Measurements from ENCODE around the gene WDR88. TPM values are rescaled to one million over a fixed set of nuclear protein-coding genes. Genes with fewer than 3 reads are reported as not detected.
"Not testable (repeated sequence)": the region's sequence is repeated elsewhere in the genome, so short reads cannot be mapped to it uniquely, and the experiment has no call there.

The WDR88 gene
- total RNA-seq, 1 donor from 2014 or later = not detected

DNA sequence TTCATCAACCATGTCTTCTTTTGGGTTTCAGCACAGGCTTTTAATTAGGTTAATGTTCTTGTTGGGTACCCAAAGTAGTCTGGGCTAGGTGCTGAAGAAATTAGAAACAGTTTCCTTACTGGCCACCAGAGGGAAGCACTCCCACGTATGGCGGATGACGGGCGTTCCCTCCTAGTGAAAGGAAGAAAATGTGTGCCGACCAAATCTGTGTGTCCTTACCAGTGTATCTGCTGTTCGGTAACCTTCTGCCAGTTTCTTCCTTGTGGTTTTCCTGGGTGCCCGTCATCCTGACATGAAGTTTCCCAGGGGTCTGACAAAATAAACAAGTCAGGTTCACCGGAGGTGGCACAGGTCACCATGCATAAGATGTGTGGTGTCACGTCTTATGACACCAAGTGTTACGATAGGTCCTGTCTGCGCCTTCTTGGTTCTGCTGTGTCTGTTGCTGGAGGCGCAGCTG, 6.0 kb upstream of the WDR88 start:
- Histone ChIP-seq H3K27me3 (ENCODE audit: control insufficient read depth in 3 of 3, insufficient read depth in 3 of 3, low read length in 3 of 3) (no peaks in the 10 kb centered on the region), H3K27ac (ENCODE audit: low read depth, low read length) (no peak overlapping the region), H3K9ac (ENCODE audit: low read depth in 1 of 3, low read length in 3 of 3) (no peak overlapping the region), H3K9me3 (ENCODE audit: control insufficient read depth in 3 of 3, low read length in 3 of 3) (no peaks in the 10 kb centered on the region), H3K36me3 (ENCODE audit: control insufficient read depth in 3 of 3, insufficient read depth in 3 of 3, low read length in 3 of 3) (peaks cover 20 to 33% (median 23%) of the 10 kb centered on the region in 3 donors), H3K4me1 (ENCODE audit: control insufficient read depth in 3 of 3, insufficient read depth in 3 of 3, low read length in 3 of 3) (peaks cover 0 to 3% (median 2%) of the 10 kb centered on the region in 3 donors), H3K4me3 (ENCODE audit: low read length in 3 of 3) (no peak overlapping the region)

GRCh38 chr19:33126712-33127111, 5.2 kb upstream of the WDR88 start:
- H3K27ac ChIP-seq (ENCODE audit: low read depth, low read length); H3K4me1 ChIP-seq (ENCODE audit: control insufficient read depth in 3 of 3, insufficient read depth in 3 of 3, low read length in 3 of 3); H3K27me3 ChIP-seq (ENCODE audit: control insufficient read depth in 3 of 3, insufficient read depth in 3 of 3, low read length in 3 of 3); H3K9me3 ChIP-seq (ENCODE audit: control insufficient read depth in 3 of 3, low read length in 3 of 3); H3K4me3 ChIP-seq (ENCODE audit: low read length in 3 of 3); H3K9ac ChIP-seq (ENCODE audit: low read depth in 1 of 3, low read length in 3 of 3): not testable (repeated sequence)
- H3K36me3 ChIP-seq (ENCODE audit: control insufficient read depth in 3 of 3, insufficient read depth in 3 of 3, low read length in 3 of 3) = peaks cover 20 to 33% (median 23%) of the 10 kb centered on the region in 3 donors

DNA sequence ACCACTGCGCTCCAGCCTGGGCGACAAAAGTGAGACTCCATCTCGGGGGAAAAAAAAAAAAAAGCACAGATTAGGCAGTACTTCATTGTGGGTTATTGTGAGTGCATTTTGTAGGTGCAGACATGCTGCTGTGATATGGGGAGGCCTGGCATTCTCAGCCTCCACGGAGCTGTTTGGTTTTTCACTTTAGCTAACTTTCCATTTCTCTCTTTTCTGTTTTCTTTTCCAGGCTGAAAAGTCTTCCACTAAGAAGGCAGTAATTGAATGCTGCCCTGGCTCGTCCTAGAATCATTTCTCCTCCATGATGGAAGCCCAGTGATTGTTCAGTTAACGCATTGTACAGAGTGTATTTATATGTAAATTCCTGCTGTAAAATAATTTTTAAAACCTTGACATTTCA, 2.0 kb upstream of the WDR88 start:
- Histone ChIP-seq H3K27me3 (ENCODE audit: control insufficient read depth in 3 of 3, insufficient read depth in 3 of 3, low read length in 3 of 3) (peaks cover 3 to 10% (median 5%) of the 10 kb centered on the region in 3 donors), H3K27ac (ENCODE audit: low read depth, low read length) (no peak overlapping the region), H3K36me3 (ENCODE audit: control insufficient read depth in 3 of 3, insufficient read depth in 3 of 3, low read length in 3 of 3) (peaks cover 19 to 29% (median 19%) of the 10 kb centered on the region in 3 donors), H3K4me3 (ENCODE audit: low read length in 3 of 3) (no peak overlapping the region), H3K9ac (ENCODE audit: low read depth in 1 of 3, low read length in 3 of 3) (no peak overlapping the region), H3K4me1 (ENCODE audit: control insufficient read depth in 3 of 3, insufficient read depth in 3 of 3, low read length in 3 of 3) (peaks cover 0 to 3% (median 2%) of the 10 kb centered on the region in 3 donors), H3K9me3 (ENCODE audit: control insufficient read depth in 3 of 3, low read length in 3 of 3) (no peaks in the 10 kb centered on the region)

DNA sequence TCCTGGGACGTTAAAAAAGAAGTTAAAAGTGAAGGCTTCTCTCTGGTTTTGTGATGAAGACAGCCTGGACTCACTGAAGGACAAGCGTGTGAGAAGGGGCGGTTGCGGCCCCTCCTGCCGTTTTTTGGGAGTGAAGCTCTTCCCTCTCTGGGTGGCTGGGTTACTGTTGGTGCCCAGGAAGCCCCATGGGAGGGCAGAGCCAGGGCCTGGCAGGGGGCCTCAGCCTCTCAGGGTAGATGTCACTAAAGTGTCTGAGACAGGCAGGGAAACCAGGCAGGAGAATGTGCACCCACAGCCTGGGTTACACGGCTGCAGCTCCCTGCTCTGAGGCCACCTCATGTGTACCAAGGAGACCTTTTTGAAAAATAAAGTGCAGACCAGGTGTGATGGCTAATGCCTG, 1.5 kb upstream of the WDR88 start:
- H3K27me3 ChIP-seq (ENCODE audit: control insufficient read depth in 3 of 3, insufficient read depth in 3 of 3, low read length in 3 of 3) = peaks cover 8 to 14% (median 10%) of the 10 kb centered on the region in 3 donors
- no peak overlapping the region for H3K4me3 ChIP-seq (ENCODE audit: low read length in 3 of 3)
- H3K4me1 ChIP-seq (ENCODE audit: control insufficient read depth in 3 of 3, insufficient read depth in 3 of 3, low read length in 3 of 3) = peaks cover 0 to 3% (median 2%) of the 10 kb centered on the region in 3 donors
- no peak overlapping the region for H3K27ac ChIP-seq (ENCODE audit: low read depth, low read length)
- no peaks in the 10 kb centered on the region for H3K9me3 ChIP-seq (ENCODE audit: control insufficient read depth in 3 of 3, low read length in 3 of 3)
- peaks cover 17 to 25% (median 17%) of the 10 kb centered on the region in 3 donors for H3K36me3 ChIP-seq (ENCODE audit: control insufficient read depth in 3 of 3, insufficient read depth in 3 of 3, low read length in 3 of 3)
- no peak overlapping the region for H3K9ac ChIP-seq (ENCODE audit: low read depth in 1 of 3, low read length in 3 of 3)

DNA sequence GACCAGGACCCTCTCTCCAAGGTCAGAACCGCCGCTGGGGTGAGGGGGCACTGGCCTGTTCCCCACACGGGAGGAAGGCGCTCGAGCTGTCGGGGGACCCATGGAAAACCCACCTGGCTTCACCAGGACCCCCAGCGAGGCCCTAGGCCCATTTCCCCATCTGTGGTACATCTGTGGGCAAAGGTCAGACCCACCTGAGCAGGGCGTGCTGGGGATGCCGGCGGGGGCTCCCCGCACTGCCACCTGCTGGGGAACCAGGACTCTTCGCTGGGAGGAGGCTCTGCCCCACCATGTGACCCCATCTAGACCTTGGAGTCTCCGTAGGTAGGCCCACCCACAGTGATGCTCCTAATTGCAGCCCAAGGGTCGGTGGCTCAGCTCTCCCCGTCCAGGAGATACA, 511 bp downstream of the WDR88 start:
- Histone ChIP-seq H3K27me3 (ENCODE audit: control insufficient read depth in 3 of 3, insufficient read depth in 3 of 3, low read length in 3 of 3) (peaks cover 10 to 14% (median 12%) of the 10 kb centered on the region in 3 donors), H3K4me1 (ENCODE audit: control insufficient read depth in 3 of 3, insufficient read depth in 3 of 3, low read length in 3 of 3) (no peaks in the 10 kb centered on the region), H3K4me3 (ENCODE audit: low read length in 3 of 3) (no peak overlapping the region), H3K27ac (ENCODE audit: low read depth, low read length) (no peak overlapping the region), H3K36me3 (ENCODE audit: control insufficient read depth in 3 of 3, insufficient read depth in 3 of 3, low read length in 3 of 3) (peaks cover 10 to 16% (median 14%) of the 10 kb centered on the region in 3 donors), H3K9me3 (ENCODE audit: control insufficient read depth in 3 of 3, low read length in 3 of 3) (no peaks in the 10 kb centered on the region), H3K9ac (ENCODE audit: low read depth in 1 of 3, low read length in 3 of 3) (no peak overlapping the region)

DNA sequence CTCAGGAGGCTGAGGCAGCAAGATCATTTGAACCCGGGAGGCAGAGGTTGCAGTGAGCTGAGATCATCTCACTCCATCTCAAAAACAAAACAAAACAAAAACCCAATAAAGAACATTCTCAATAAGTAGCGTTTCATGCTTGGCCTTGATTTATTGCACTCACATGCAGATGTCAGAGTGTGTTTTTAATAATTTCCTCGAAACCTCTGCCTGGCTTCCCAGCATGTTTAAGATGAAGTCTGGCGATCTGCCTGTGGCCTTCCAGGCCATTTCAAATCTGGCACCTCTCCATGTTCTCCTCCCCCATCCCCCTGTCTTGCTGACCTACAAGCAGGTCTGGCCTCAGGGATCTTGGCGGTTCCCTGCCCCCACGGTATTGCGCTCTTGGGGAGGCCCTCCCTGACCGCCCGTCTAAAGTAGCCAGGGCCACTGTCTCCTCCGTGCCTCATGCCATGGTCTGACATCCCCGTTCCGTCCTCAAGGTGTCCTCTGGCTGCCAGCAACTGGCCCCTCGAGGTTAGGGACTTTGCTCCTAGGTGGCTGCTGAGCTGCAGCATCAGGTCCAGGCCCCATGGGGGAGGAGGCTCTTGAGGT, 1.6 kb downstream of the WDR88 start:
- Histone ChIP-seq H3K9ac (ENCODE audit: low read depth in 1 of 3, low read length in 3 of 3) (no peak overlapping the region), H3K27me3 (ENCODE audit: control insufficient read depth in 3 of 3, insufficient read depth in 3 of 3, low read length in 3 of 3) (peaks cover 10 to 14% (median 12%) of the 10 kb centered on the region in 3 donors), H3K4me3 (ENCODE audit: low read length in 3 of 3) (no peak overlapping the region), H3K27ac (ENCODE audit: low read depth, low read length) (no peak overlapping the region), H3K9me3 (ENCODE audit: control insufficient read depth in 3 of 3, low read length in 3 of 3) (no peaks in the 10 kb centered on the region), H3K36me3 (ENCODE audit: control insufficient read depth in 3 of 3, insufficient read depth in 3 of 3, low read length in 3 of 3) (peaks cover 7 to 12% (median 9%) of the 10 kb centered on the region in 3 donors), H3K4me1 (ENCODE audit: control insufficient read depth in 3 of 3, insufficient read depth in 3 of 3, low read length in 3 of 3) (no peaks in the 10 kb centered on the region)

DNA sequence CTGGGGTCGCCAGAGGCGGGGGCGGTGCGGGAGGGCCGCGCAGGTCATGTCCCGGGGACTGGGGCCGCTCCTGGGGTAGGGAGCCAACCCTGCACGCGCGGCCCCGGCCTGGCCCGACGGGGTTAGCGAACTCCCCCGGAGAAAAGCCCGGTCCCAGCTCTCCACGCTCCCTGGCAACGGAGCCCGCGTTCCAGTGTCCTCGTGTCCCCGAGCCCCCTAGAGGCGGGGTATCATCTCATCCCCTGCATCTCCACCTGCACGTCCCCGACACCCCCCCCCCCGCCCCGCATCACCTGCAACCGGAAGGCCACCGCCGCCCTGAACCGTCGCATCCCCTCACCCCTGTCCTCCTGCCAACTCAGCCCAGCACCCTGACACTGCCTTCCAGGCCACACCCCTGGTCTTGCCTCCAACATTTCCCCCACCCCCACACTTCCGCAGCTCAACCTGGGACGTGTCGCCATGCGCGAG, 2.7 kb downstream of the WDR88 start:
- Histone ChIP-seq H3K9ac (ENCODE audit: low read depth in 1 of 3, low read length in 3 of 3) (no peak overlapping the region), H3K9me3 (ENCODE audit: control insufficient read depth in 3 of 3, low read length in 3 of 3) (no peaks in the 10 kb centered on the region), H3K4me3 (ENCODE audit: low read length in 3 of 3) (no peak overlapping the region), H3K36me3 (ENCODE audit: control insufficient read depth in 3 of 3, insufficient read depth in 3 of 3, low read length in 3 of 3) (peaks cover 4 to 8% (median 6%) of the 10 kb centered on the region in 3 donors), H3K27ac (ENCODE audit: low read depth, low read length) (no peak overlapping the region), H3K4me1 (ENCODE audit: control insufficient read depth in 3 of 3, insufficient read depth in 3 of 3, low read length in 3 of 3) (no peaks in the 10 kb centered on the region), H3K27me3 (ENCODE audit: control insufficient read depth in 3 of 3, insufficient read depth in 3 of 3, low read length in 3 of 3) (peaks cover 10 to 17% (median 14%) of the 10 kb centered on the region in 3 donors)

- Histone ChIP-seq H3K9me3 (ENCODE audit: control insufficient read depth in 3 of 3, low read length in 3 of 3) (no peaks in the 10 kb centered on the region), H3K27me3 (ENCODE audit: control insufficient read depth in 3 of 3, insufficient read depth in 3 of 3, low read length in 3 of 3) (peaks cover 6 to 12% (median 7%) of the 10 kb centered on the region in 3 donors), H3K9ac (ENCODE audit: low read depth in 1 of 3, low read length in 3 of 3) (no peak overlapping the region), H3K36me3 (ENCODE audit: control insufficient read depth in 3 of 3, insufficient read depth in 3 of 3, low read length in 3 of 3) (no peaks in the 10 kb centered on the region), H3K4me1 (ENCODE audit: control insufficient read depth in 3 of 3, insufficient read depth in 3 of 3, low read length in 3 of 3) (no peaks in the 10 kb centered on the region), H3K27ac (ENCODE audit: low read depth, low read length) (no peak overlapping the region), H3K4me3 (ENCODE audit: low read length in 3 of 3) (no peak overlapping the region)
Observed at GRCh38 chr19:33139165-33139564, 7.3 kb downstream of the WDR88 start.

- Histone ChIP-seq H3K27me3 (ENCODE audit: control insufficient read depth in 3 of 3, insufficient read depth in 3 of 3, low read length in 3 of 3) (peaks cover 0 to 6% (median 0%) of the 10 kb centered on the region in 3 donors), H3K9me3 (ENCODE audit: control insufficient read depth in 3 of 3, low read length in 3 of 3) (no peaks in the 10 kb centered on the region), H3K27ac (ENCODE audit: low read depth, low read length) (no peak overlapping the region), H3K4me1 (ENCODE audit: control insufficient read depth in 3 of 3, insufficient read depth in 3 of 3, low read length in 3 of 3) (no peaks in the 10 kb centered on the region), H3K36me3 (ENCODE audit: control insufficient read depth in 3 of 3, insufficient read depth in 3 of 3, low read length in 3 of 3) (no peaks in the 10 kb centered on the region), H3K4me3 (ENCODE audit: low read length in 3 of 3) (no peak overlapping the region), H3K9ac (ENCODE audit: low read depth in 1 of 3, low read length in 3 of 3) (no peak overlapping the region)
Observed at GRCh38 chr19:33143897-33144405, 12.0 kb downstream of the WDR88 start.

DNA sequence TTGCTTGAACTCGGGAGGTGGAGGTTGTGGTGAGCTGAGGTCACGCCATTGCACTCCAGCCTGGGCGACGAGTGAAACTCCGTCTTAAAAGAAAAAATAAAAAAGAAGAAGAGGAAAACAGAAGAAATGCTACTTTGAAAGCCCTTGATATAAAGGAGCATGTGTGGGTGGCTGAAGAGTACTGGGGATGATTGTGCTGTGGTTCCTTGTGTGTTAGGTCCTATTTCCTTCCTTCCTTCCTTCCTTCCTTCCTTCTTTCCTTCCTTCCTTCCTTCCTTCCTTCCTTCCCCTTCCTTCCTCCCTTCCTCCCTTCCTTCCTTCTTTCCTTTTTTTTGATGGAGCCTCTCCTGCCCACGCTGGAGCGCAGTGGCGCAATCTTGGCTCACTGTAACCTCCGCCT, 14.3 kb downstream of the WDR88 start:
- Histone ChIP-seq H3K4me1 (ENCODE audit: control insufficient read depth in 3 of 3, insufficient read depth in 3 of 3, low read length in 3 of 3) (no peaks in the 10 kb centered on the region), H3K27ac (ENCODE audit: low read depth, low read length) (no peak overlapping the region), H3K4me3 (ENCODE audit: low read length in 3 of 3) (no peak overlapping the region), H3K36me3 (ENCODE audit: control insufficient read depth in 3 of 3, insufficient read depth in 3 of 3, low read length in 3 of 3) (no peaks in the 10 kb centered on the region), H3K9me3 (ENCODE audit: control insufficient read depth in 3 of 3, low read length in 3 of 3) (no peaks in the 10 kb centered on the region), H3K9ac (ENCODE audit: low read depth in 1 of 3, low read length in 3 of 3) (no peak overlapping the region), H3K27me3 (ENCODE audit: control insufficient read depth in 3 of 3, insufficient read depth in 3 of 3, low read length in 3 of 3) (no peaks in the 10 kb centered on the region)

All from skeletal muscle tissue (tissue), 4 donors.